Keratinocyte (primary cell): ENCODE measurements around the gene KRT7. TPM values are rescaled to one million over a fixed set of nuclear protein-coding genes. Genes with fewer than 3 reads are reported as not detected.

Experiments
- DNase-seq: peaks from one replicate; pipeline ENCODE4 v3.0.0-alpha.2; 2011; ENCODE audit warnings: low read depth, missing footprints, low spot score
- FAIRE-seq: peaks from 2 replicates; lab custom pipeline; 2011; peaks lifted over from hg19 to GRCh38; lab: Jason Lieb, UNC
- H2AFZ ChIP-seq: 2 replicates; pipeline ENCODE4 v1.6.0; 2012; ENCODE audit warnings: low read length, control low read depth, inconsistent platforms; ENCODE audit not compliant: control insufficient read depth
- H3K27ac ChIP-seq: 2 replicates; pipeline ENCODE4 v1.5.1; 2011; ENCODE audit warnings: low read length; ENCODE audit not compliant: control insufficient read depth, insufficient read depth
- H3K27me3 ChIP-seq: 3 replicates; pipeline ENCODE4 v1.6.0; 2011; ENCODE audit warnings: low read length; ENCODE audit not compliant: control insufficient read depth, insufficient read depth; ENCODE audit errors: extremely low read depth
- H3K36me3 ChIP-seq, 2 experiments: 2 replicates in 1 of 2; 3 replicates in 1 of 2; pipeline ENCODE4 v1.5.1; 2011; ENCODE audit warnings: low read length in 2 of 2, mild to moderate bottlenecking in 1 of 2; ENCODE audit not compliant: control insufficient read depth in 2 of 2, insufficient read depth in 2 of 2; ENCODE audit errors: extremely low read depth in 1 of 2
- H3K4me1 ChIP-seq: 3 replicates; pipeline ENCODE4 v1.5.1; 2011; ENCODE audit warnings: low read length; ENCODE audit not compliant: control insufficient read depth, insufficient read depth; ENCODE audit errors: extremely low read depth
- H3K4me2 ChIP-seq: 3 replicates; pipeline ENCODE4 v1.6.0; 2011; ENCODE audit warnings: low read depth, low read length; ENCODE audit not compliant: control insufficient read depth, insufficient read depth; ENCODE audit errors: extremely low read depth
- H3K4me3 ChIP-seq, 3 experiments: fragments of 200-600 bp in 1 of 3; sonication (generic) in 1 of 3; 2 replicates in 2 of 3; 3 replicates in 1 of 3; pipeline ENCODE4 v1.5.1; 2011 to 2016; ENCODE audit warnings: low read length in 3 of 3, mild to moderate bottlenecking in 3 of 3, control low read depth in 2 of 3, inconsistent platforms in 1 of 3, low read depth in 1 of 3, mixed read lengths in 1 of 3, mixed run types in 1 of 3, moderate library complexity in 1 of 3; ENCODE audit not compliant: control insufficient read depth in 2 of 3, insufficient read depth in 2 of 3; ENCODE audit errors: extremely low read depth in 1 of 3
- H3K79me2 ChIP-seq: 2 replicates; pipeline ENCODE4 v1.6.0; 2012; ENCODE audit warnings: low read length; ENCODE audit not compliant: control insufficient read depth, insufficient read depth
- H3K9ac ChIP-seq: 3 replicates; pipeline ENCODE4 v1.6.0; 2011; ENCODE audit warnings: low read length; ENCODE audit not compliant: control insufficient read depth, insufficient read depth; ENCODE audit errors: extremely low read depth
- H3K9me1 ChIP-seq: 3 replicates; pipeline ENCODE4 v1.6.0; 2011; ENCODE audit warnings: low read length; ENCODE audit not compliant: control insufficient read depth, insufficient read depth; ENCODE audit errors: extremely low read depth
- H3K9me3 ChIP-seq: 2 replicates; pipeline ENCODE4 v1.5.1; 2012; ENCODE audit warnings: low read depth, low read length; ENCODE audit not compliant: control insufficient read depth
- H4K20me1 ChIP-seq: 3 replicates; pipeline ENCODE4 v1.6.0; 2011; ENCODE audit warnings: low read length; ENCODE audit not compliant: control insufficient read depth, insufficient read depth; ENCODE audit errors: extremely low read depth
- CTCF ChIP-seq, 3 experiments: IDR thresholded peaks in 1 of 3; conservative IDR thresholded peaks in 1 of 3; optimal IDR thresholded peaks in 1 of 3; 2 replicates in 2 of 3; 3 replicates in 1 of 3; pipeline versions ENCODE3 to v1.5.1; 2011; ENCODE audit warnings: low read length in 3 of 3, mild to moderate bottlenecking in 3 of 3, moderate library complexity in 2 of 3, control low read depth in 1 of 3, inconsistent platforms in 1 of 3; ENCODE audit not compliant: insufficient read depth in 2 of 3; ENCODE audit errors: extremely low read depth in 1 of 3
- EZH2 ChIP-seq: IDR thresholded peaks from one replicate; pipeline ENCODE4 v1.6.1; 2012; ENCODE audit warnings: inconsistent platforms, mild to moderate bottlenecking, low read length, moderate library complexity
- dilution Hi-C: fragments of 300-500 bp; cut with MboI; formaldehyde crosslinking; loops from one replicate; pipeline ENCODE4 v1.7.0; 2020; ENCODE audit warnings: low sequenced_read_pairs; ENCODE audit not compliant: extremely low pct_ligation_motif_present
- polyA plus RNA-seq, 5 experiments: library from polyadenylated mRNA; depleted of rRNA in 3 of 5; stranded (reverse) in 3 of 5; stranded (forward) in 1 of 5; unstranded in 1 of 5; fragments of >200 nt; gene quantifications; 1 replicate in 1 of 5; 2 replicates in 3 of 5; 3 replicates in 1 of 5; pipeline versions ENCODE4 v1.2.1 to v1.2.3, GENCODE V29; 2011 to 2012; ENCODE audit warnings: missing spikeins in 2 of 5, low read depth in 1 of 5, low replicate concordance in 1 of 5

KRT7 gene
- polyA plus RNA-seq, 1 donor (not counting 4 experiments of a cell fraction or from before 2014, with no cell fraction given) = 112 TPM

- FAIRE-seq (no peak), DNase-seq (no peak)
- Histone ChIP-seq H4K20me1 (no peaks in the 10 kb centered on the region), H3K4me2 (no peak within 1 kb of the TSS), H3K27ac (no peak within 1 kb of the TSS), H3K79me2 (no peaks in the 10 kb centered on the region), H3K27me3 (no peaks in the 10 kb centered on the region), H3K9me3 (no peaks in the 10 kb centered on the region), H3K9ac (no peak within 1 kb of the TSS), H3K4me1 (peaks cover 14% of the 10 kb centered on the region), H3K4me3 (no peak within 1 kb of the TSS), H3K36me3 (no peaks in the 10 kb centered on the region), H3K9me1 (no peaks in the 10 kb centered on the region), H2AFZ (no peak within 1 kb of the TSS)
- TF ChIP-seq EZH2 (no peak), CTCF (optimal IDR thresholded peaks at IDR 0.05 in 1 of 3, IDR thresholded peaks at IDR 0.05 in 1 of 3, conservative IDR thresholded peaks at IDR 0.05 in 1 of 3; ENCODE audit: extremely low read depth in 1 of 3, insufficient read depth in 2 of 3, low read length in 3 of 3) (no peak)
- dilution Hi-C loops = no loop called here
Observed at GRCh38 chr12:52274521-52275120, 41.6 kb downstream of the KRT7 start, which contains the start of gene KRT86. Gene KRT86 (plus strand): TSS chr12:52274645. CDS start chr12:52301917, 27,272 bp downstream.

GRCh38 chr12:52275686-52276085 is 42.6 kb downstream of the KRT7 start:
- Histone ChIP-seq H3K9me3 (no peaks in the 10 kb centered on the region), H3K9me1 (no peaks in the 10 kb centered on the region), H3K27ac (no peak overlapping the region), H4K20me1 (no peaks in the 10 kb centered on the region), H3K4me3 (no peak overlapping the region), H3K79me2 (no peaks in the 10 kb centered on the region), H3K4me1 (peaks cover 23% of the 10 kb centered on the region), H2AFZ (no peak overlapping the region), H3K4me2 (no peak overlapping the region), H3K36me3 (no peaks in the 10 kb centered on the region), H3K9ac (no peak overlapping the region), H3K27me3 (no peaks in the 10 kb centered on the region)
- DNase-seq (no peak), FAIRE-seq (no peak)
- dilution Hi-C loops = no loop called here
- no peak for TF ChIP-seq EZH2
- TF ChIP-seq CTCF (optimal IDR thresholded peaks at IDR 0.05 in 1 of 3, IDR thresholded peaks at IDR 0.05 in 1 of 3, conservative IDR thresholded peaks at IDR 0.05 in 1 of 3; ENCODE audit: extremely low read depth in 1 of 3, insufficient read depth in 2 of 3, low read length in 3 of 3) = no peak
